Neural crest cell (in vitro differentiated cells): ENCODE data around the gene B9D1. TPM values are rescaled to one million over a fixed set of nuclear protein-coding genes. Genes with fewer than 3 reads are reported as not detected.

ENCODE experiments used
- DNase-seq: peaks from one replicate; pipeline ENCODE4 v3.0.0; 2021; ENCODE audit warnings: low read depth, mixed read lengths, low spot score
- H3K27ac Mint-ChIP-seq: one replicate; pipeline ENCODE4 v1.8.0; 2021; ENCODE audit warnings: mild to moderate bottlenecking, mixed read lengths; ENCODE audit not compliant: unreplicated experiment
- H3K27me3 Mint-ChIP-seq: 2 replicates; pipeline ENCODE4 v1.8.0; 2021; ENCODE audit warnings: low read depth, mild to moderate bottlenecking, mixed read lengths
- H3K36me3 Mint-ChIP-seq: 2 replicates; pipeline ENCODE4 v1.8.0; 2021; ENCODE audit warnings: low read depth, mild to moderate bottlenecking, mixed read lengths
- H3K4me1 Mint-ChIP-seq: 2 replicates; pipeline ENCODE4 v1.8.0; 2021; ENCODE audit warnings: mixed read lengths
- H3K4me3 Mint-ChIP-seq: one replicate; pipeline ENCODE4 v1.8.0; 2021; ENCODE audit warnings: mild to moderate bottlenecking, mixed read lengths
- H3K9me3 Mint-ChIP-seq: 2 replicates; pipeline ENCODE4 v1.8.0; 2021; ENCODE audit warnings: mixed read lengths
- CTCF ChIP-seq: fragments of 200-600 bp; sonication (generic); conservative IDR thresholded peaks from 2 replicates; pipeline ENCODE4 v1.5.0; 2021; ENCODE audit warnings: antibody characterized with exemption, mild to moderate bottlenecking
- total RNA-seq: library from RNA; stranded (reverse); gene quantifications from 2 replicates; pipeline ENCODE4 v1.2.1, GENCODE V29; 2021

B9D1 gene
- total RNA-seq, 1 donor from 2014 or later, result 17.9 TPM

GRCh38 chr17:19397556-19398041, 35.1 kb upstream of the B9D1 start:
- Mint-ChIP-seq H3K27ac (no peak overlapping the region), H3K9me3 (no peaks in the 10 kb centered on the region), H3K27me3 (no peaks in the 10 kb centered on the region), H3K4me3 (no peak overlapping the region), H3K4me1 (no peaks in the 10 kb centered on the region), H3K36me3 (no peaks in the 10 kb centered on the region)
- no peak for DNase-seq
- TF ChIP-seq CTCF, result no peak

- H3K27ac Mint-ChIP-seq, result no peak overlapping the region
- DNase-seq, result no peak
- no peaks in the 10 kb centered on the region for H3K27me3 Mint-ChIP-seq
- no peaks in the 10 kb centered on the region for H3K36me3 Mint-ChIP-seq
- H3K4me1 Mint-ChIP-seq, result peaks cover 9% of the 10 kb centered on the region
- H3K4me3 Mint-ChIP-seq, result no peak overlapping the region
- TF ChIP-seq CTCF, result no peak
- H3K9me3 Mint-ChIP-seq, result no peaks in the 10 kb centered on the region
These were observed 29.8 kb upstream of the B9D1 start for GRCh38 chr17:19392303-19392702.

- TF ChIP-seq CTCF, result no peak
- Mint-ChIP-seq H3K27me3 (no peaks in the 10 kb centered on the region), H3K36me3 (no peaks in the 10 kb centered on the region), H3K27ac (no peak overlapping the region), H3K9me3 (no peaks in the 10 kb centered on the region), H3K4me3 (no peak overlapping the region), H3K4me1 (peaks cover 14% of the 10 kb centered on the region)
- no peak for DNase-seq
These were observed 28.9 kb upstream of the B9D1 start for GRCh38 chr17:19391432-19391831.

- no peak for DNase-seq
- no peak overlapping the region for H3K4me3 Mint-ChIP-seq
- H3K27ac Mint-ChIP-seq, result no peak overlapping the region
- no peaks in the 10 kb centered on the region for H3K36me3 Mint-ChIP-seq
- no peaks in the 10 kb centered on the region for H3K9me3 Mint-ChIP-seq
- no peaks in the 10 kb centered on the region for H3K27me3 Mint-ChIP-seq
- H3K4me1 Mint-ChIP-seq, result peaks cover 17% of the 10 kb centered on the region
- TF ChIP-seq CTCF, result no peak
These were observed 28.4 kb upstream of the B9D1 start for GRCh38 chr17:19390951-19391350.

- H3K4me3 Mint-ChIP-seq, result no peak overlapping the region
- H3K27me3 Mint-ChIP-seq, result no peaks in the 10 kb centered on the region
- peaks cover 20% of the 10 kb centered on the region for H3K4me1 Mint-ChIP-seq
- no peak for DNase-seq
- TF ChIP-seq CTCF, result no peak
- H3K36me3 Mint-ChIP-seq, result peaks cover 5% of the 10 kb centered on the region
- H3K9me3 Mint-ChIP-seq, result no peaks in the 10 kb centered on the region
- H3K27ac Mint-ChIP-seq, result no peak overlapping the region
These were observed 26.6 kb upstream of the B9D1 start for GRCh38 chr17:19388791-19389785.
